ENCODE measurements around the gene NRK.

DNA sequence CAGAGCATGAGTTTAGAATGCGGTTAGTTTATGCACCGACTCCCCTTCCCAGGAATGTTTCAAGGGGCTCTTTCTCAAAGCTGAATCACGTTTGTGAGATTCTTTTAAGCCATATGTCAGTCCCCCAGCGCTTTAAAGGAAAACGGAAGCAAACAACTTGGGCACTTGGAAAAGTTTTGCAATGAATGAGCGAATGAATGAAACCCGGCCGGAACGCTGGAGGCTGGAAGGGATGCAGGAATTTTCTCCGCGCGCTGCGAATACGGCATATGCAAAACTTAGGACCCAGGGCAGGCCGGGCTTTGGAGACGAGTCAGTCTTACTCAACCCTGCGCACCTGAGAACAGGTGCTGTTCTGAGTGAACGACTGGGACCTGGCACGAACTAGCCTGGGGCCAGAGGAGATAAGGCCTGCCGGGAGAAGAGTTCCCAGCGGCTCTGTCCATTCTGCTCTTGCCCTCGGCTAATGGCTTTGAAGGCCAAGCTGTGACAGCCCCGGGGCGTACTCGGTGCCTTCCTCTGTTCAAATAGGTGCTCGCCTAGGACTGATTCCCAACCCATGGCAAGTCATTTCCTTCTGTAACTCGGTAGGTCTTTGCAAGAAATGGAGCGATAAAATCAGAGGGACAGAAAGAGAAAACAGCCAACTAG lies 743 bp upstream of the NRK start:
- TF ChIP-seq CTCF (IDR thresholded peaks at IDR 0.05; ENCODE audit: low read depth, low read length) (no peak), POLR2A (IDR thresholded peaks at IDR 0.05; ENCODE audit: extremely low read depth, insufficient read length) (no peak), MYC (IDR thresholded peaks at IDR 0.05; ENCODE audit: low read depth, low read length) (no peak)
- TF ChIP-seq, protein P1, sequence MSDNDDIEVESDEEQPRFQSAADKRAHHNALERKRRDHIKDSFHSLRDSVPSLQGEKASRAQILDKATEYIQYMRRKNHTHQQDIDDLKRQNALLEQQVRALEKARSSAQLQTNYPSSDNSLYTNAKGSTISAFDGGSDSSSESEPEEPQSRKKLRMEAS (IDR thresholded peaks at IDR 0.05; ENCODE audit: low read depth, low read length) = no peak

All from NB4 (cell line).